B cell (primary cell): ENCODE measurements around the gene PPFIA1. TPM values are rescaled to one million over a fixed set of nuclear protein-coding genes. Genes with fewer than 3 reads are reported as not detected.

Source experiments
- ATAC-seq: fragments of 200-7000 bp; cut with Tn5 transposase; one replicate; pipeline ENCODE4 v1.10.0; 2021; ENCODE audit warnings: low read depth, mild to moderate bottlenecking, moderate number of reproducible peaks, moderate library complexity
- CTCF ChIA-PET: fragments of 350-600 bp; sonication (Branson Sonifier 250); formaldehyde crosslinking; loops from one replicate; lab custom pipeline; 2021; ENCODE audit warnings: antibody characterized with exemption, inconsistent platforms; lab: Charles Lee
- POLR2A ChIA-PET: fragments of 350-600 bp; sonication (Branson Sonifier 250); formaldehyde crosslinking; loops from one replicate; lab custom pipeline; 2021; ENCODE audit warnings: antibody characterized with exemption; lab: Charles Lee
- DNase-seq: peaks from one replicate; pipeline ENCODE4 v3.0.0; 2013
- H2AFZ ChIP-seq: 2 replicates; pipeline ENCODE4 v1.6.1; 2012; ENCODE audit warnings: mild to moderate bottlenecking, low read depth, low read length; ENCODE audit not compliant: insufficient read depth, poor library complexity, severe bottlenecking
- H3K27ac ChIP-seq, 2 donors: 1 replicate in 1 of 2; 2 replicates in 1 of 2; pipeline ENCODE4 v1.5.1; 2012 to 2013; ENCODE audit warnings: low read length in 2 of 2, mild to moderate bottlenecking in 2 of 2, moderate library complexity in 1 of 2
- H3K27me3 ChIP-seq, 4 experiments: fragments of 200-600 bp in 1 of 4; sonication (generic) in 1 of 4; replicated peaks in 1 of 4; 1 replicate in 2 of 4; 2 replicates in 2 of 4; pipeline versions ENCODE4 v1.6.1 to v1.7.0; 2013 to 2016; ENCODE audit warnings: low read length in 3 of 4, mild to moderate bottlenecking in 2 of 4, mixed read lengths in 1 of 4, moderate library complexity in 1 of 4; ENCODE audit not compliant: insufficient read depth in 4 of 4, control insufficient read depth in 3 of 4; ENCODE audit errors: control extremely low read depth in 1 of 4
- H3K36me3 ChIP-seq, 2 experiments: replicated peaks in 1 of 2; 1 replicate in 1 of 2; 2 replicates in 1 of 2; pipeline versions ENCODE4 v1.6.1 to v1.7.1; 2013; ENCODE audit warnings: low read length in 1 of 2; ENCODE audit not compliant: insufficient read depth in 2 of 2, control insufficient read depth in 1 of 2; ENCODE audit errors: control extremely low read depth in 1 of 2, extremely low read depth in 1 of 2
- H3K4me1 ChIP-seq, 2 donors: fragments of 200-600 bp in 1 of 2; sonication (generic) in 1 of 2; 1 replicate in 1 of 2; 2 replicates in 1 of 2; pipeline versions ENCODE4 v1.5.1 to v1.6.1; 2013 to 2017; ENCODE audit warnings: low read length in 2 of 2; ENCODE audit not compliant: control insufficient read depth in 2 of 2, insufficient read depth in 2 of 2
- H3K4me2 ChIP-seq: replicated peaks from 2 replicates; pipeline ENCODE3; 2012; ENCODE audit warnings: mild to moderate bottlenecking, low read depth, low read length; ENCODE audit not compliant: poor library complexity, severe bottlenecking
- H3K4me3 ChIP-seq, 5 experiments: fragments of 200-600 bp in 1 of 5; sonication (generic) in 1 of 5; 1 replicate in 3 of 5; 2 replicates in 2 of 5; pipeline versions ENCODE4 v1.5.1 to v1.7.0; 2011 to 2016; ENCODE audit warnings: low read length in 4 of 5, mild to moderate bottlenecking in 4 of 5, low read depth in 2 of 5, control low read depth in 1 of 5, moderate library complexity in 1 of 5; ENCODE audit not compliant: insufficient read depth in 1 of 5; ENCODE audit errors: control extremely low read depth in 1 of 5, extremely low read depth in 1 of 5
- H3K79me2 ChIP-seq: fragments of 200-600 bp; sonication (generic); one replicate; pipeline ENCODE4 v1.6.0; 2016; ENCODE audit warnings: low read length; ENCODE audit not compliant: control insufficient read depth, insufficient read depth
- H3K9ac ChIP-seq: fragments of 200-600 bp; sonication (generic); 2 replicates; pipeline ENCODE4 v1.6.1; 2017; ENCODE audit warnings: mild to moderate bottlenecking, low read length, moderate library complexity
- H3K9me3 ChIP-seq, 3 donors: one replicate each; pipeline versions ENCODE4 v1.6.1 to v1.7.1; 2013; ENCODE audit warnings: low read length in 2 of 3; ENCODE audit not compliant: control insufficient read depth in 2 of 3, insufficient read depth in 1 of 3; ENCODE audit errors: control extremely low read depth in 1 of 3
- H4K20me1 ChIP-seq: 2 replicates; pipeline ENCODE4 v1.6.0; 2012; ENCODE audit warnings: mild to moderate bottlenecking, low read length; ENCODE audit not compliant: insufficient read depth, control insufficient read depth, poor library complexity, severe bottlenecking
- H3K27ac Mint-ChIP-seq: one replicate; pipeline ENCODE4 v1.8.0; 2021; ENCODE audit warnings: mixed read lengths
- H3K27me3 Mint-ChIP-seq: one replicate; pipeline ENCODE4 v1.8.0; 2021; ENCODE audit warnings: mixed read lengths
- H3K4me1 Mint-ChIP-seq: one replicate; pipeline ENCODE4 v1.8.0; 2021; ENCODE audit warnings: mixed read lengths
- H3K4me3 Mint-ChIP-seq: one replicate; pipeline ENCODE4 v1.8.0; 2021; ENCODE audit warnings: mixed read lengths
- H3K9me3 Mint-ChIP-seq: one replicate; pipeline ENCODE4 v1.8.0; 2022; ENCODE audit warnings: mixed read lengths; ENCODE audit not compliant: insufficient read depth
- EZH2 ChIP-seq: IDR thresholded peaks from 2 replicates; pipeline ENCODE4 v1.6.1; 2012; ENCODE audit warnings: borderline replicate concordance, low read depth, mild to moderate bottlenecking, moderate library complexity, low read length; ENCODE audit not compliant: insufficient read depth, poor library complexity, severe bottlenecking
- WGBS: methylation state at CpG from one replicate; pipeline ENCODE4 v1.1.5; 2013; ENCODE audit warnings: missing lambda C conversion rate; ENCODE audit not compliant: insufficient coverage; 5-methylcytosine and 5-hydroxymethylcytosine counted together
- intact Hi-C: fragments of 100-400 bp; cut with micrococcal nuclease; formaldehyde crosslinking; loops from one replicate; pipeline ENCODE4 v1.10.0; 2022
- polyA plus RNA-seq: library from polyadenylated mRNA; depleted of rRNA; stranded (reverse); fragments of >200 nt; gene quantifications from 2 replicates; pipeline ENCODE4 v1.2.3, GENCODE V29; 2012
- total RNA-seq, 2 donors: library from RNA; stranded (reverse); fragments of 120-200 nt in 1 of 2; gene quantifications; 1 replicate in 1 of 2; 2 replicates in 1 of 2; pipeline versions ENCODE4 v1.2.3 to v1.2.4, GENCODE V29; 2013 to 2022
- TF ChIP-seq, protein P1 (sequence below): fragments of 200-600 bp; IDR thresholded peaks from one replicate; pipeline ENCODE4 v1.8.0; 2022; ENCODE audit warnings: antibody characterized with exemption, mild to moderate bottlenecking

The PPFIA1 gene
- total and polyA plus RNA-seq, 2 donors (not counting 1 experiment from before 2014, with no cell fraction given) = 21.8 to 70.4 TPM

GRCh38 chr11:70418130-70418529 lies 147.6 kb downstream of the PPFIA1 start:
- Mint-ChIP-seq H3K9me3 (no peaks in the 10 kb centered on the region), H3K4me1 (no peaks in the 10 kb centered on the region), H3K4me3 (no peak overlapping the region), H3K27me3 (peaks cover 35% of the 10 kb centered on the region), H3K27ac (no peak overlapping the region)
- TF ChIP-seq, protein P1, sequence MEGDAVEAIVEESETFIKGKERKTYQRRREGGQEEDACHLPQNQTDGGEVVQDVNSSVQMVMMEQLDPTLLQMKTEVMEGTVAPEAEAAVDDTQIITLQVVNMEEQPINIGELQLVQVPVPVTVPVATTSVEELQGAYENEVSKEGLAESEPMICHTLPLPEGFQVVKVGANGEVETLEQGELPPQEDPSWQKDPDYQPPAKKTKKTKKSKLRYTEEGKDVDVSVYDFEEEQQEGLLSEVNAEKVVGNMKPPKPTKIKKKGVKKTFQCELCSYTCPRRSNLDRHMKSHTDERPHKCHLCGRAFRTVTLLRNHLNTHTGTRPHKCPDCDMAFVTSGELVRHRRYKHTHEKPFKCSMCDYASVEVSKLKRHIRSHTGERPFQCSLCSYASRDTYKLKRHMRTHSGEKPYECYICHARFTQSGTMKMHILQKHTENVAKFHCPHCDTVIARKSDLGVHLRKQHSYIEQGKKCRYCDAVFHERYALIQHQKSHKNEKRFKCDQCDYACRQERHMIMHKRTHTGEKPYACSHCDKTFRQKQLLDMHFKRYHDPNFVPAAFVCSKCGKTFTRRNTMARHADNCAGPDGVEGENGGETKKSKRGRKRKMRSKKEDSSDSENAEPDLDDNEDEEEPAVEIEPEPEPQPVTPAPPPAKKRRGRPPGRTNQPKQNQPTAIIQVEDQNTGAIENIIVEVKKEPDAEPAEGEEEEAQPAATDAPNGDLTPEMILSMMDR = no peak
- TF ChIP-seq EZH2 = no peak
- ChIA-PET POLR2A (interaction anchor here (0.7 kb wide), 1 partner anchor 20 kb away, joined by 4 read pairs; no protein-coding TSS in a partner anchor), CTCF (no interaction called here)
- Histone ChIP-seq H3K9me3 (no peaks in the 10 kb centered on the region), H3K79me2 (no peaks in the 10 kb centered on the region), H3K36me3 (no peaks in the 10 kb centered on the region), H3K4me3 (no peak overlapping the region), H3K27me3 (peaks cover 0 to 27% (median 0%) of the 10 kb centered on the region in 4 experiments), H3K27ac (no peak overlapping the region), H3K9ac (no peak overlapping the region), H4K20me1 (no peaks in the 10 kb centered on the region), H2AFZ (no peak overlapping the region), H3K4me1 (no peaks in the 10 kb centered on the region), H3K4me2 (no peak overlapping the region)
- WGBS = 96% methylated on average over 12 of the region's 12 CpGs
- intact Hi-C loops = no loop called here
- no peak for DNase-seq
- ATAC-seq = no peak

GRCh38 chr11:70419307-70420007 lies 149.0 kb downstream of the PPFIA1 start:
- POLR2A ChIA-PET = no interaction called here
- peaks cover 42% of the 10 kb centered on the region for H3K27me3 Mint-ChIP-seq

More at GRCh38 chr11:70419307-70420007, 149.0 kb downstream of the PPFIA1 start:
- H3K9me3 ChIP-seq = peaks cover 0 to 4% (median 0%) of the 10 kb centered on the region in 3 donors
- no peak overlapping the region for H3K4me3 ChIP-seq
- 95% methylated on average over 8 of the region's 17 CpGs for WGBS
- no peaks in the 10 kb centered on the region for H3K4me1 ChIP-seq
- no peaks in the 10 kb centered on the region for H4K20me1 ChIP-seq
- H3K9ac ChIP-seq = no peak overlapping the region
- no peak overlapping the region for H3K27ac ChIP-seq
- no peak for TF ChIP-seq EZH2
- TF ChIP-seq, protein P1 = no peak
- DNase-seq = no peak
- H3K79me2 ChIP-seq = no peaks in the 10 kb centered on the region
- Mint-ChIP-seq H3K9me3 (no peaks in the 10 kb centered on the region), H3K27ac (no peak overlapping the region), H3K4me3 (no peak overlapping the region), H3K4me1 (no peaks in the 10 kb centered on the region)
- H3K27me3 ChIP-seq = peaks cover 0 to 26% (median 0%) of the 10 kb centered on the region in 4 experiments
- no peak overlapping the region for H3K4me2 ChIP-seq
- CTCF ChIA-PET = no interaction called here
- intact Hi-C loops = no loop called here
- H3K36me3 ChIP-seq = no peaks in the 10 kb centered on the region
- ATAC-seq = no peak
- H2AFZ ChIP-seq = no peak overlapping the region
